GM23338 (cell line): ENCODE results near the gene OSBPL5. TPM values are rescaled to one million over a fixed set of nuclear protein-coding genes. Genes with fewer than 3 reads are reported as not detected.

Experiments used
- ATAC-seq: fragments of 200-7000 bp; cut with Tn5 transposase; 3 replicates; pipeline ENCODE4 v1.9.1; 2020
- DNase-seq: peaks from one replicate; pipeline ENCODE4 v3.0.0-alpha.2; 2015; ENCODE audit warnings: low spot score
- H2AFZ ChIP-seq: fragments of 200-600 bp; sonication (generic); 2 replicates; pipeline ENCODE4 v1.8.0; 2016; ENCODE audit warnings: antibody characterized with exemption, mild to moderate bottlenecking, moderate library complexity
- H3F3A ChIP-seq: fragments of 200-600 bp; sonication (generic); replicated peaks from 2 replicates; pipeline ENCODE4 v1.8.0; 2017; ENCODE audit warnings: antibody characterized with exemption, mixed run types, low read depth
- H3K27ac ChIP-seq: fragments of 200-600 bp; sonication (generic); 2 replicates; pipeline ENCODE4 v1.6.1; 2016; ENCODE audit warnings: low read depth
- H3K27me3 ChIP-seq: fragments of 200-600 bp; sonication (generic); 2 replicates; pipeline ENCODE4 v1.8.0; 2016; ENCODE audit warnings: mild to moderate bottlenecking, mixed run types, moderate library complexity; ENCODE audit not compliant: insufficient read depth
- H3K36me3 ChIP-seq: fragments of 200-600 bp; sonication (generic); 2 replicates; pipeline ENCODE4 v1.8.0; 2016; ENCODE audit warnings: mild to moderate bottlenecking; ENCODE audit not compliant: insufficient read depth
- H3K4me1 ChIP-seq: fragments of 200-600 bp; sonication (generic); 2 replicates; pipeline ENCODE4 v1.8.0; 2016; ENCODE audit warnings: mild to moderate bottlenecking, moderate library complexity; ENCODE audit not compliant: insufficient read depth
- H3K4me2 ChIP-seq: fragments of 200-600 bp; sonication (generic); 2 replicates; pipeline ENCODE4 v1.7.1; 2017; ENCODE audit warnings: mixed run types
- H3K4me3 ChIP-seq: fragments of 200-600 bp; sonication (generic); 2 replicates; pipeline ENCODE4 v1.6.1; 2016; ENCODE audit warnings: mixed run types
- H3K79me2 ChIP-seq: fragments of 200-600 bp; sonication (generic); replicated peaks from 2 replicates; pipeline ENCODE4 v1.8.0; 2017; ENCODE audit warnings: mild to moderate bottlenecking; ENCODE audit not compliant: insufficient read depth
- H3K9me2 ChIP-seq: fragments of 200-600 bp; sonication (generic); 2 replicates; pipeline ENCODE4 v1.8.0; 2017; ENCODE audit not compliant: insufficient read depth
- H4K20me1 ChIP-seq: fragments of 200-600 bp; sonication (generic); replicated peaks from 2 replicates; pipeline ENCODE4 v1.8.0; 2017; ENCODE audit warnings: mild to moderate bottlenecking; ENCODE audit not compliant: insufficient read depth
- H3K27ac Mint-ChIP-seq: 2 replicates; pipeline ENCODE4 v1.8.0; 2020; ENCODE audit warnings: inconsistent platforms, mild to moderate bottlenecking, moderate library complexity, mixed read lengths
- H3K27me3 Mint-ChIP-seq: 3 replicates; pipeline ENCODE4 v1.8.0; 2022; ENCODE audit warnings: low read depth, mild to moderate bottlenecking, moderate library complexity, mixed read lengths, inconsistent platforms; ENCODE audit not compliant: insufficient read depth, poor library complexity
- H3K36me3 Mint-ChIP-seq: 3 replicates; pipeline ENCODE4 v1.8.0; 2021; ENCODE audit warnings: low read depth, mild to moderate bottlenecking, inconsistent platforms, moderate library complexity, mixed read lengths
- H3K4me1 Mint-ChIP-seq: 3 replicates; pipeline ENCODE4 v1.8.0; 2020; ENCODE audit warnings: mild to moderate bottlenecking, inconsistent platforms, mixed read lengths
- H3K4me3 Mint-ChIP-seq: 3 replicates; pipeline ENCODE4 v1.8.0; 2021; ENCODE audit warnings: moderate library complexity, mild to moderate bottlenecking, inconsistent platforms, mixed read lengths
- H3K9me3 Mint-ChIP-seq: 3 replicates; pipeline ENCODE4 v1.8.0; 2020; ENCODE audit warnings: moderate library complexity, mild to moderate bottlenecking, inconsistent platforms, mixed read lengths
- CREB1 ChIP-seq: fragments of 250-450 bp; sonication (Bioruptor Pico); IDR thresholded peaks from 2 replicates; pipeline ENCODE4 v1.5.0; 2020; ENCODE audit warnings: low read depth, mild to moderate bottlenecking, moderate library complexity
- EZH2 ChIP-seq: fragments of 200-600 bp; sonication (generic); IDR thresholded peaks from one replicate; pipeline ENCODE4 v1.8.0; 2017; ENCODE audit warnings: antibody characterized with exemption, mild to moderate bottlenecking, low read depth; ENCODE audit not compliant: unreplicated experiment
- EZH2phosphoT487 ChIP-seq: fragments of 200-600 bp; sonication (generic); IDR thresholded peaks from one replicate; pipeline ENCODE4 v1.8.1; 2018; ENCODE audit warnings: antibody characterized with exemption; ENCODE audit not compliant: unreplicated experiment
- JUNB ChIP-seq: IDR thresholded peaks from one replicate; pipeline ENCODE4 v1.6.1; 2016; ENCODE audit warnings: antibody characterized with exemption; ENCODE audit not compliant: unreplicated experiment
- NANOG ChIP-seq: IDR thresholded peaks from 2 replicates; pipeline ENCODE4 v1.6.1; 2016; ENCODE audit warnings: antibody characterized with exemption, borderline replicate concordance
- POLR2AphosphoS5 ChIP-seq: IDR thresholded peaks from 2 replicates; pipeline ENCODE4 v1.6.1; 2016; ENCODE audit warnings: antibody characterized with exemption, low read depth
- STAT1 ChIP-seq: IDR thresholded peaks from one replicate; pipeline ENCODE4 v1.6.1; 2016; ENCODE audit warnings: antibody characterized with exemption; ENCODE audit not compliant: unreplicated experiment
- ZNF114 ChIP-seq: fragments of 250-450 bp; sonication (Bioruptor Pico); IDR thresholded peaks from 2 replicates; pipeline ENCODE4 v1.5.0; 2020; ENCODE audit warnings: mild to moderate bottlenecking, moderate library complexity
- ZNF331 ChIP-seq: fragments of 250-450 bp; sonication (Bioruptor Pico); IDR thresholded peaks from 2 replicates; pipeline ENCODE4 v1.5.0; 2020; ENCODE audit warnings: low read depth, mild to moderate bottlenecking, moderate library complexity
- polyA plus RNA-seq: library from polyadenylated mRNA; unstranded; fragments of >200 nt; fragmentation: Nextera tagmentation; extraction: Ambion mirVana; gene quantifications from 2 replicates; pipeline ENCODE4 v1.2.1, GENCODE V29; 2016
- total RNA-seq: library from RNA; depleted of rRNA; stranded (reverse); fragments of >200 nt; shearing (Covaris generic); gene quantifications from 2 replicates; pipeline ENCODE4 v1.2.3, GENCODE V29; 2014
- TF ChIP-seq, protein P1 (sequence below), 2 experiments: fragments of 200-600 bp in 1 of 2; sonication (generic) in 1 of 2; conservative IDR thresholded peaks; 2 replicates each; pipeline versions ENCODE4 v1.5.1 to v1.6.1; 2016 to 2017; ENCODE audit warnings: antibody characterized with exemption in 2 of 2, low read depth in 2 of 2, mild to moderate bottlenecking in 2 of 2, moderate library complexity in 1 of 2
- TF ChIP-seq, protein P2 (sequence below): fragments of 250-450 bp; sonication (Bioruptor Pico); IDR thresholded peaks from 2 replicates; pipeline ENCODE4 v1.5.0; 2020; ENCODE audit warnings: mild to moderate bottlenecking, moderate library complexity
- TF ChIP-seq, protein P3 (sequence below): IDR thresholded peaks from 2 replicates; pipeline ENCODE4 v1.6.1; 2016; ENCODE audit warnings: antibody characterized with exemption
- TF ChIP-seq, protein P4 (sequence below): IDR thresholded peaks from one replicate; pipeline ENCODE4 v1.6.1; 2018; ENCODE audit warnings: antibody characterized with exemption; ENCODE audit not compliant: unreplicated experiment

The OSBPL5 gene
- total and polyA plus RNA-seq, 2 experiments from 2014 or later = 2.7 to 12.0 TPM

GRCh38 chr11:3143136-3143880, 21.8 kb downstream of the OSBPL5 start:
- Histone ChIP-seq H3K27me3 (no peaks in the 10 kb centered on the region), H3K4me3 (no peak overlapping the region), H3K4me2 (no peak overlapping the region), H3K36me3 (no peaks in the 10 kb centered on the region), H2AFZ (no peak overlapping the region), H3K27ac (no peak overlapping the region), H4K20me1 (no peaks in the 10 kb centered on the region), H3K4me1 (no peaks in the 10 kb centered on the region), H3K79me2 (no peaks in the 10 kb centered on the region), H3F3A (no peaks in the 10 kb centered on the region), H3K9me2 (no peaks in the 10 kb centered on the region)
- no peak overlapping the region for H3K27ac Mint-ChIP-seq
- peaks cover 3% of the 10 kb centered on the region for H3K27me3 Mint-ChIP-seq
- TF ChIP-seq EZH2phosphoT487 = no peak
- TF ChIP-seq, protein P1, sequence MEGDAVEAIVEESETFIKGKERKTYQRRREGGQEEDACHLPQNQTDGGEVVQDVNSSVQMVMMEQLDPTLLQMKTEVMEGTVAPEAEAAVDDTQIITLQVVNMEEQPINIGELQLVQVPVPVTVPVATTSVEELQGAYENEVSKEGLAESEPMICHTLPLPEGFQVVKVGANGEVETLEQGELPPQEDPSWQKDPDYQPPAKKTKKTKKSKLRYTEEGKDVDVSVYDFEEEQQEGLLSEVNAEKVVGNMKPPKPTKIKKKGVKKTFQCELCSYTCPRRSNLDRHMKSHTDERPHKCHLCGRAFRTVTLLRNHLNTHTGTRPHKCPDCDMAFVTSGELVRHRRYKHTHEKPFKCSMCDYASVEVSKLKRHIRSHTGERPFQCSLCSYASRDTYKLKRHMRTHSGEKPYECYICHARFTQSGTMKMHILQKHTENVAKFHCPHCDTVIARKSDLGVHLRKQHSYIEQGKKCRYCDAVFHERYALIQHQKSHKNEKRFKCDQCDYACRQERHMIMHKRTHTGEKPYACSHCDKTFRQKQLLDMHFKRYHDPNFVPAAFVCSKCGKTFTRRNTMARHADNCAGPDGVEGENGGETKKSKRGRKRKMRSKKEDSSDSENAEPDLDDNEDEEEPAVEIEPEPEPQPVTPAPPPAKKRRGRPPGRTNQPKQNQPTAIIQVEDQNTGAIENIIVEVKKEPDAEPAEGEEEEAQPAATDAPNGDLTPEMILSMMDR (conservative IDR thresholded peaks at IDR 0.05; ENCODE audit: low read depth in 2 of 2) = no peak
- no peak for TF ChIP-seq JUNB
- no peak for TF ChIP-seq STAT1
- TF ChIP-seq EZH2 = no peak
- TF ChIP-seq, protein P2, sequence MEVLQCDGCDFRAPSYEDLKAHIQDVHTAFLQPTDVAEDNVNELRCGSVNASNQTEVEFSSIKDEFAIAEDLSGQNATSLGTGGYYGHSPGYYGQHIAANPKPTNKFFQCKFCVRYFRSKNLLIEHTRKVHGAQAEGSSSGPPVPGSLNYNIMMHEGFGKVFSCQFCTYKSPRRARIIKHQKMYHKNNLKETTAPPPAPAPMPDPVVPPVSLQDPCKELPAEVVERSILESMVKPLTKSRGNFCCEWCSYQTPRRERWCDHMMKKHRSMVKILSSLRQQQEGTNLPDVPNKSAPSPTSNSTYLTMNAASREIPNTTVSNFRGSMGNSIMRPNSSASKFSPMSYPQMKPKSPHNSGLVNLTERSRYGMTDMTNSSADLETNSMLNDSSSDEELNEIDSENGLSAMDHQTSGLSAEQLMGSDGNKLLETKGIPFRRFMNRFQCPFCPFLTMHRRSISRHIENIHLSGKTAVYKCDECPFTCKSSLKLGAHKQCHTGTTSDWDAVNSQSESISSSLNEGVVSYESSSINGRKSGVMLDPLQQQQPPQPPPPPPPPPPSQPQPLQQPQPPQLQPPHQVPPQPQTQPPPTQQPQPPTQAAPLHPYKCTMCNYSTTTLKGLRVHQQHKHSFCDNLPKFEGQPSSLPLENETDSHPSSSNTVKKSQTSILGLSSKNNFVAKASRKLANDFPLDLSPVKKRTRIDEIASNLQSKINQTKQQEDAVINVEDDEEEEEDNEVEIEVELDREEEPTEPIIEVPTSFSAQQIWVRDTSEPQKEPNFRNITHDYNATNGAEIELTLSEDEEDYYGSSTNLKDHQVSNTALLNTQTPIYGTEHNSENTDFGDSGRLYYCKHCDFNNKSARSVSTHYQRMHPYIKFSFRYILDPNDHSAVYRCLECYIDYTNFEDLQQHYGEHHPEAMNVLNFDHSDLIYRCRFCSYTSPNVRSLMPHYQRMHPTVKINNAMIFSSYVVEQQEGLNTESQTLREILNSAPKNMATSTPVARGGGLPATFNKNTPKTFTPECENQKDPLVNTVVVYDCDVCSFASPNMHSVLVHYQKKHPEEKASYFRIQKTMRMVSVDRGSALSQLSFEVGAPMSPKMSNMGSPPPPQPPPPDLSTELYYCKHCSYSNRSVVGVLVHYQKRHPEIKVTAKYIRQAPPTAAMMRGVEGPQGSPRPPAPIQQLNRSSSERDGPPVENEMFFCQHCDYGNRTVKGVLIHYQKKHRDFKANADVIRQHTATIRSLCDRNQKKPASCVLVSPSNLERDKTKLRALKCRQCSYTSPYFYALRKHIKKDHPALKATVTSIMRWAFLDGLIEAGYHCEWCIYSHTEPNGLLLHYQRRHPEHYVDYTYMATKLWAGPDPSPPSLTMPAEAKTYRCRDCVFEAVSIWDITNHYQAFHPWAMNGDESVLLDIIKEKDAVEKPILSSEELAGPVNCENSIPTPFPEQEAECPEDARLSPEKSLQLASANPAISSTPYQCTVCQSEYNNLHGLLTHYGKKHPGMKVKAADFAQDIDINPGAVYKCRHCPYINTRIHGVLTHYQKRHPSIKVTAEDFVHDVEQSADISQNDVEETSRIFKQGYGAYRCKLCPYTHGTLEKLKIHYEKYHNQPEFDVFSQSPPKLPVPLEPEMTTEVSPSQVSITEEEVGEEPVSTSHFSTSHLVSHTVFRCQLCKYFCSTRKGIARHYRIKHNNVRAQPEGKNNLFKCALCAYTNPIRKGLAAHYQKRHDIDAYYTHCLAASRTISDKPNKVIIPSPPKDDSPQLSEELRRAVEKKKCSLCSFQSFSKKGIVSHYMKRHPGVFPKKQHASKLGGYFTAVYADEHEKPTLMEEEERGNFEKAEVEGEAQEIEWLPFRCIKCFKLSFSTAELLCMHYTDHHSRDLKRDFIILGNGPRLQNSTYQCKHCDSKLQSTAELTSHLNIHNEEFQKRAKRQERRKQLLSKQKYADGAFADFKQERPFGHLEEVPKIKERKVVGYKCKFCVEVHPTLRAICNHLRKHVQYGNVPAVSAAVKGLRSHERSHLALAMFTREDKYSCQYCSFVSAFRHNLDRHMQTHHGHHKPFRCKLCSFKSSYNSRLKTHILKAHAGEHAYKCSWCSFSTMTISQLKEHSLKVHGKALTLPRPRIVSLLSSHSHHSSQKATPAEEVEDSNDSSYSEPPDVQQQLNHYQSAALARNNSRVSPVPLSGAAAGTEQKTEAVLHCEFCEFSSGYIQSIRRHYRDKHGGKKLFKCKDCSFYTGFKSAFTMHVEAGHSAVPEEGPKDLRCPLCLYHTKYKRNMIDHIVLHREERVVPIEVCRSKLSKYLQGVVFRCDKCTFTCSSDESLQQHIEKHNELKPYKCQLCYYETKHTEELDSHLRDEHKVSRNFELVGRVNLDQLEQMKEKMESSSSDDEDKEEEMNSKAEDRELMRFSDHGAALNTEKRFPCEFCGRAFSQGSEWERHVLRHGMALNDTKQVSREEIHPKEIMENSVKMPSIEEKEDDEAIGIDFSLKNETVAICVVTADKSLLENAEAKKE (CRISPR knock-in tag) = no peak
- TF ChIP-seq NANOG = no peak
- TF ChIP-seq, protein P3, sequence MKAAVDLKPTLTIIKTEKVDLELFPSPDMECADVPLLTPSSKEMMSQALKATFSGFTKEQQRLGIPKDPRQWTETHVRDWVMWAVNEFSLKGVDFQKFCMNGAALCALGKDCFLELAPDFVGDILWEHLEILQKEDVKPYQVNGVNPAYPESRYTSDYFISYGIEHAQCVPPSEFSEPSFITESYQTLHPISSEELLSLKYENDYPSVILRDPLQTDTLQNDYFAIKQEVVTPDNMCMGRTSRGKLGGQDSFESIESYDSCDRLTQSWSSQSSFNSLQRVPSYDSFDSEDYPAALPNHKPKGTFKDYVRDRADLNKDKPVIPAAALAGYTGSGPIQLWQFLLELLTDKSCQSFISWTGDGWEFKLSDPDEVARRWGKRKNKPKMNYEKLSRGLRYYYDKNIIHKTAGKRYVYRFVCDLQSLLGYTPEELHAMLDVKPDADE = no peak
- TF ChIP-seq ZNF114 (CRISPR knock-in tag) = no peak
- no peak for TF ChIP-seq ZNF331
- TF ChIP-seq CREB1 (CRISPR knock-in tag) = no peak
- TF ChIP-seq, protein P4, sequence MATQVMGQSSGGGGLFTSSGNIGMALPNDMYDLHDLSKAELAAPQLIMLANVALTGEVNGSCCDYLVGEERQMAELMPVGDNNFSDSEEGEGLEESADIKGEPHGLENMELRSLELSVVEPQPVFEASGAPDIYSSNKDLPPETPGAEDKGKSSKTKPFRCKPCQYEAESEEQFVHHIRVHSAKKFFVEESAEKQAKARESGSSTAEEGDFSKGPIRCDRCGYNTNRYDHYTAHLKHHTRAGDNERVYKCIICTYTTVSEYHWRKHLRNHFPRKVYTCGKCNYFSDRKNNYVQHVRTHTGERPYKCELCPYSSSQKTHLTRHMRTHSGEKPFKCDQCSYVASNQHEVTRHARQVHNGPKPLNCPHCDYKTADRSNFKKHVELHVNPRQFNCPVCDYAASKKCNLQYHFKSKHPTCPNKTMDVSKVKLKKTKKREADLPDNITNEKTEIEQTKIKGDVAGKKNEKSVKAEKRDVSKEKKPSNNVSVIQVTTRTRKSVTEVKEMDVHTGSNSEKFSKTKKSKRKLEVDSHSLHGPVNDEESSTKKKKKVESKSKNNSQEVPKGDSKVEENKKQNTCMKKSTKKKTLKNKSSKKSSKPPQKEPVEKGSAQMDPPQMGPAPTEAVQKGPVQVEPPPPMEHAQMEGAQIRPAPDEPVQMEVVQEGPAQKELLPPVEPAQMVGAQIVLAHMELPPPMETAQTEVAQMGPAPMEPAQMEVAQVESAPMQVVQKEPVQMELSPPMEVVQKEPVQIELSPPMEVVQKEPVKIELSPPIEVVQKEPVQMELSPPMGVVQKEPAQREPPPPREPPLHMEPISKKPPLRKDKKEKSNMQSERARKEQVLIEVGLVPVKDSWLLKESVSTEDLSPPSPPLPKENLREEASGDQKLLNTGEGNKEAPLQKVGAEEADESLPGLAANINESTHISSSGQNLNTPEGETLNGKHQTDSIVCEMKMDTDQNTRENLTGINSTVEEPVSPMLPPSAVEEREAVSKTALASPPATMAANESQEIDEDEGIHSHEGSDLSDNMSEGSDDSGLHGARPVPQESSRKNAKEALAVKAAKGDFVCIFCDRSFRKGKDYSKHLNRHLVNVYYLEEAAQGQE = no peak
- TF ChIP-seq POLR2AphosphoS5 = no peak
- no peak for ATAC-seq
- peaks cover 13% of the 10 kb centered on the region for H3K4me1 Mint-ChIP-seq
- H3K9me3 Mint-ChIP-seq = no peaks in the 10 kb centered on the region; the same call in 2 of the 3 replicates
- H3K36me3 Mint-ChIP-seq = no peaks in the 10 kb centered on the region; the same call in 2 of the 3 replicates
- no peak overlapping the region for H3K4me3 Mint-ChIP-seq
- DNase-seq = no peak
